SK-N-SH (cell line): ENCODE measurements around the gene AK6. TPM values are rescaled to one million over a fixed set of nuclear protein-coding genes. Genes with fewer than 3 reads are reported as not detected.

Experiments
- CTCF ChIA-PET: fragments of 300-600, 350-600 bp; formaldehyde crosslinking; extraction: SDS; loops from one replicate; lab custom pipeline; 2021; lab: Yijun Ruan, JAX
- POLR2A ChIA-PET: fragments of 350-600 bp; sonication (Branson Sonifier 250); formaldehyde crosslinking; extraction: SDS; loops from one replicate; lab custom pipeline; 2020; ENCODE audit warnings: antibody characterized with exemption, inconsistent platforms; lab: Yijun Ruan, JAX
- DNase-seq: peaks from one replicate; pipeline ENCODE4 v3.0.0; 2012
- H2AFZ ChIP-seq: fragments of 200-600 bp; sonication (generic); 2 replicates; pipeline ENCODE4 v1.8.1; 2016; ENCODE audit warnings: antibody characterized with exemption, mild to moderate bottlenecking, low read depth
- H3F3A ChIP-seq: fragments of 200-600 bp; sonication (generic); replicated peaks from 2 replicates; pipeline ENCODE3; 2016; ENCODE audit warnings: antibody characterized with exemption, mild to moderate bottlenecking; ENCODE audit not compliant: insufficient read depth
- H3K27ac ChIP-seq, 2 experiments: fragments of 200-500 bp in 1 of 2; fragments of 200-600 bp in 1 of 2; sonication (Bioruptor generic) in 1 of 2; sonication (generic), shearing (Covaris generic) in 1 of 2; 2 replicates each; pipeline versions ENCODE4 v1.5.1 to v1.6.1; 2014 to 2016; ENCODE audit warnings: low read depth in 2 of 2, inconsistent platforms in 1 of 2, low read length in 1 of 2, mild to moderate bottlenecking in 1 of 2, mixed read lengths in 1 of 2
- H3K27me3 ChIP-seq: fragments of 200-600 bp; sonication (generic), shearing (Covaris generic); 2 replicates; pipeline ENCODE4 v1.6.1; 2016; ENCODE audit warnings: mixed run types; ENCODE audit not compliant: insufficient read depth
- H3K36me3 ChIP-seq, 2 experiments: fragments of 200-500 bp in 1 of 2; fragments of 200-600 bp in 1 of 2; sonication (Bioruptor generic) in 1 of 2; sonication (generic) in 1 of 2; replicated peaks in 1 of 2; 2 replicates each; pipeline versions ENCODE3 to v1.5.1; 2014 to 2016; ENCODE audit warnings: low read length in 1 of 2, mild to moderate bottlenecking in 1 of 2; ENCODE audit not compliant: insufficient read depth in 2 of 2, control insufficient read depth in 1 of 2
- H3K4me1 ChIP-seq, 2 experiments: fragments of 200-500 bp in 1 of 2; fragments of 200-600 bp in 1 of 2; sonication (Bioruptor generic) in 1 of 2; sonication (generic), shearing (Covaris generic) in 1 of 2; 2 replicates each; pipeline versions ENCODE4 v1.5.1 to v1.6.1; 2014 to 2016; ENCODE audit warnings: low read depth in 1 of 2, low read length in 1 of 2, mixed run types in 1 of 2; ENCODE audit not compliant: insufficient read depth in 2 of 2, control insufficient read depth in 1 of 2
- H3K4me2 ChIP-seq: fragments of 200-600 bp; sonication (generic), shearing (Covaris generic); 2 replicates; pipeline ENCODE4 v1.6.1; 2017; ENCODE audit warnings: mixed run types
- H3K4me3 ChIP-seq, 2 experiments: fragments of 200-500 bp in 1 of 2; fragments of 200-600 bp in 1 of 2; sonication (Bioruptor generic) in 1 of 2; sonication (generic), shearing (Covaris generic) in 1 of 2; 2 replicates each; pipeline versions ENCODE4 v1.5.1 to v1.8.1; 2014 to 2016; ENCODE audit warnings: low read depth in 2 of 2, inconsistent platforms in 1 of 2, low read length in 1 of 2, mild to moderate bottlenecking in 1 of 2, mixed read lengths in 1 of 2, moderate library complexity in 1 of 2
- H3K79me2 ChIP-seq: fragments of 200-600 bp; sonication (generic); 2 replicates; pipeline ENCODE4 v1.8.1; 2017; ENCODE audit warnings: mild to moderate bottlenecking; ENCODE audit not compliant: insufficient read depth
- H3K9ac ChIP-seq: fragments of 200-600 bp; sonication (generic); 2 replicates; pipeline ENCODE4 v1.6.1; 2017; ENCODE audit warnings: mixed run types
- H3K9me2 ChIP-seq: fragments of 200-600 bp; sonication (generic); 2 replicates; pipeline ENCODE4 v1.6.1; 2017; ENCODE audit warnings: mixed run types
- H3K9me3 ChIP-seq: fragments of 200-600 bp; sonication (generic); 2 replicates; pipeline ENCODE4 v1.6.1; 2017; ENCODE audit warnings: mixed run types, mild to moderate bottlenecking, moderate library complexity
- H4K20me1 ChIP-seq: fragments of 200-600 bp; sonication (generic); 2 replicates; pipeline ENCODE4 v1.6.1; 2017; ENCODE audit warnings: mild to moderate bottlenecking, mixed run types; ENCODE audit not compliant: insufficient read depth
- CHD2 ChIP-seq: fragments of 150-350 bp; IDR thresholded peaks from 2 replicates; pipeline ENCODE4 v1.6.1; 2018; ENCODE audit warnings: low read length; ENCODE audit not compliant: partially characterized antibody
- CTCF ChIP-seq: fragments of 200-600 bp; sonication (generic); IDR thresholded peaks from 2 replicates; pipeline ENCODE4 v1.6.1; 2017; ENCODE audit warnings: antibody characterized with exemption, mild to moderate bottlenecking, moderate library complexity
- ELF1 ChIP-seq: IDR thresholded peaks from 2 replicates; pipeline ENCODE4 v1.4.0; 2012
- FOXJ3 ChIP-seq: sonication (generic); formaldehyde crosslinking; IDR thresholded peaks from 2 replicates; pipeline ENCODE4 v1.5.1; 2020; ENCODE audit warnings: mild to moderate bottlenecking, missing genetic modification reagents
- FOXM1 ChIP-seq: IDR thresholded peaks from 2 replicates; pipeline ENCODE4 v1.4.0; 2012; ENCODE audit warnings: low read depth, mild to moderate bottlenecking
- GABPA ChIP-seq: IDR thresholded peaks from 2 replicates; pipeline ENCODE4 v1.4.0; 2012; ENCODE audit warnings: low read depth, mild to moderate bottlenecking
- IRF3 ChIP-seq: fragments of 150-350 bp; IDR thresholded peaks from 2 replicates; pipeline ENCODE4 v1.6.1; 2016; ENCODE audit warnings: mild to moderate bottlenecking, low read depth, low read length
- MAX ChIP-seq: IDR thresholded peaks from 2 replicates; pipeline ENCODE4 v1.4.0; 2012; ENCODE audit warnings: low read depth
- NFIC ChIP-seq: IDR thresholded peaks from 2 replicates; pipeline ENCODE4 v1.4.0; 2012; ENCODE audit warnings: borderline replicate concordance
- NRF1 ChIP-seq: IDR thresholded peaks from 2 replicates; pipeline ENCODE4 v1.6.1; 2012; ENCODE audit warnings: low read depth, mild to moderate bottlenecking, low read length
- POLR2AphosphoS5 ChIP-seq: IDR thresholded peaks from 2 replicates; pipeline ENCODE4 v1.6.1; 2012; ENCODE audit warnings: low read depth, low read length
- RAD21 ChIP-seq: IDR thresholded peaks from 2 replicates; pipeline ENCODE4 v1.6.1; 2012; ENCODE audit warnings: mild to moderate bottlenecking, low read length
- RCOR1 ChIP-seq: fragments of 150-350 bp; IDR thresholded peaks from 2 replicates; pipeline ENCODE4 v1.6.1; 2017; ENCODE audit warnings: antibody characterized with exemption, low read length
- RFX5 ChIP-seq: IDR thresholded peaks from 2 replicates; pipeline ENCODE4 v1.6.1; 2012; ENCODE audit warnings: mild to moderate bottlenecking, improper control_type of control experiment, low read length
- SMC3 ChIP-seq: IDR thresholded peaks from 2 replicates; pipeline ENCODE4 v1.6.1; 2012; ENCODE audit warnings: low read depth, low read length, improper control_type of control experiment
- TCF12 ChIP-seq: IDR thresholded peaks from 2 replicates; pipeline ENCODE4 v1.4.0; 2012
- USF2 ChIP-seq: fragments of 150-350 bp; IDR thresholded peaks from 2 replicates; pipeline ENCODE4 v1.6.1; 2017; ENCODE audit warnings: antibody characterized with exemption, low read length, low read depth, borderline replicate concordance
- WGBS: methylation state at CpG from one replicate; pipeline ENCODE4 v1.1.6; 2017; ENCODE audit warnings: low lambda C conversion rate; 5-methylcytosine and 5-hydroxymethylcytosine counted together
- polyA plus RNA-seq, 3 experiments: library from polyadenylated mRNA; depleted of rRNA; stranded (reverse); fragments of >200 nt; gene quantifications; 2 replicates each; pipeline ENCODE4 v1.2.3, GENCODE V29; 2012
- TF ChIP-seq, protein P1 (sequence below): IDR thresholded peaks from 2 replicates; pipeline ENCODE4 v1.6.1; 2012; ENCODE audit warnings: mild to moderate bottlenecking, low read depth, low read length, moderate library complexity
- TF ChIP-seq, protein P2 (sequence below): IDR thresholded peaks from 2 replicates; pipeline ENCODE4 v1.4.0; 2012; ENCODE audit warnings: low read depth, borderline replicate concordance

The AK6 gene
- polyA plus RNA-seq, 1 of the 3 experiments (the other 2 are of a cell fraction), result 12.9 TPM

DNA sequence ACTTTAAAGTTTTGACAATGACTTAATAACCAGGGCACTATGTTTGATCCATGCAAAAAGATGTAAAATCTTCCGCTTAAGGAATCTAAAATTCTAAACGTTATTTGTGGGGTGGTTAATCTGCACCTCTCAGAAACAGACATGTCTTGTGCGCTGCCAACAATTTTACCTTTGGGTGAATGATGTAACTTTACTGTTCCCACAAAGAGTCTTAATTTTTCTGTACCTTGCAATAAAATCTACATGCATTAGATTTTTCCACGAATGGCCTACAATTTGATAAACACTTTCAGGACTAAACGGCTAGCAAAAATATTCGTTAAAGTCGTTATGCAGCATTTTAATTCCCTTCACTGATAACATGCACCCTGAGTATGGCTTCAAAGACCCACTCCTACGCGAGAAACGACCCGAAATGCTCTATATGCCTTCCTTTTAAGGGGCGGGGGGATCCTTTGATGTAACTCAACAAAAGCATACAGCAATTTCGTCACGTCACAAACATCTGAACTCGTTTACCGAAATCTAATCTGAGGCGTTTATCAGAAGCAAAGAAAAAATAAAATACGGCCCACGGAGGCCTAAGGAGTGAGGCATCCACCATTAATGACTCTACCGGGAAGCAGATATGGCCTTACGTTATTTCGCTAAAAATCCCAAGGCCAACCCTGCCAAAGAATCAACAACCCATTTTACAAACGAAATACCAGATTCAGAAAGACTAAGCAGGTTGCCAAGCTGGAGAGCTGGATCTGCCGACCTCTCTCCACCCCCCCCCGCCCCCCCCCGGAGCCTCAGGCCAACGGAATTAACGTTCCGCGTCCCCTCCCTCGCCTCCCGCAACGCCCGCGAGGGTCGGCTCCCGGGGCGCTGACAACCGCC lies 621 bp downstream of the AK6 start:
- Histone ChIP-seq H3K4me3 (peak overlapping the region; percentile 88 to 90), H3K27ac (peak overlapping the region; percentile 96 to 97), H2AFZ (peak overlapping the region; percentile 85), H3F3A (peaks cover 9% of the 10 kb centered on the region), H3K4me1 (peaks cover 7 to 13% of the 10 kb centered on the region in 2 experiments; a peak in 3 of 4 replicates), H3K27me3 (no peaks in the 10 kb centered on the region), H3K36me3 (peaks cover 26 to 37% of the 10 kb centered on the region in 2 experiments), H3K9ac (peak overlapping the region; percentile 99), H3K9me2 (no peaks in the 10 kb centered on the region), H3K79me2 (peaks cover 92% of the 10 kb centered on the region), H3K4me2 (peak overlapping the region; percentile 84), H4K20me1 (peaks cover 15% of the 10 kb centered on the region; the same call in 1 of the 2 replicates), H3K9me3 (no peaks in the 10 kb centered on the region)
- DNase-seq, result peak; percentile 46
- CTCF ChIA-PET, result no interaction called here
- TF ChIP-seq CHD2, result no peak
- TF ChIP-seq SMC3, result no peak
- no peak for TF ChIP-seq POLR2AphosphoS5
- no peak for TF ChIP-seq FOXJ3 (CRISPR knock-in tag)
- no peak for TF ChIP-seq RCOR1
- TF ChIP-seq USF2, result no peak
- TF ChIP-seq NRF1, result no peak
- TF ChIP-seq, protein P1, sequence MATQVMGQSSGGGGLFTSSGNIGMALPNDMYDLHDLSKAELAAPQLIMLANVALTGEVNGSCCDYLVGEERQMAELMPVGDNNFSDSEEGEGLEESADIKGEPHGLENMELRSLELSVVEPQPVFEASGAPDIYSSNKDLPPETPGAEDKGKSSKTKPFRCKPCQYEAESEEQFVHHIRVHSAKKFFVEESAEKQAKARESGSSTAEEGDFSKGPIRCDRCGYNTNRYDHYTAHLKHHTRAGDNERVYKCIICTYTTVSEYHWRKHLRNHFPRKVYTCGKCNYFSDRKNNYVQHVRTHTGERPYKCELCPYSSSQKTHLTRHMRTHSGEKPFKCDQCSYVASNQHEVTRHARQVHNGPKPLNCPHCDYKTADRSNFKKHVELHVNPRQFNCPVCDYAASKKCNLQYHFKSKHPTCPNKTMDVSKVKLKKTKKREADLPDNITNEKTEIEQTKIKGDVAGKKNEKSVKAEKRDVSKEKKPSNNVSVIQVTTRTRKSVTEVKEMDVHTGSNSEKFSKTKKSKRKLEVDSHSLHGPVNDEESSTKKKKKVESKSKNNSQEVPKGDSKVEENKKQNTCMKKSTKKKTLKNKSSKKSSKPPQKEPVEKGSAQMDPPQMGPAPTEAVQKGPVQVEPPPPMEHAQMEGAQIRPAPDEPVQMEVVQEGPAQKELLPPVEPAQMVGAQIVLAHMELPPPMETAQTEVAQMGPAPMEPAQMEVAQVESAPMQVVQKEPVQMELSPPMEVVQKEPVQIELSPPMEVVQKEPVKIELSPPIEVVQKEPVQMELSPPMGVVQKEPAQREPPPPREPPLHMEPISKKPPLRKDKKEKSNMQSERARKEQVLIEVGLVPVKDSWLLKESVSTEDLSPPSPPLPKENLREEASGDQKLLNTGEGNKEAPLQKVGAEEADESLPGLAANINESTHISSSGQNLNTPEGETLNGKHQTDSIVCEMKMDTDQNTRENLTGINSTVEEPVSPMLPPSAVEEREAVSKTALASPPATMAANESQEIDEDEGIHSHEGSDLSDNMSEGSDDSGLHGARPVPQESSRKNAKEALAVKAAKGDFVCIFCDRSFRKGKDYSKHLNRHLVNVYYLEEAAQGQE, result no peak
- TF ChIP-seq MAX, result no peak
- no peak for TF ChIP-seq ELF1
- no peak for TF ChIP-seq GABPA
- TF ChIP-seq, protein P2, sequence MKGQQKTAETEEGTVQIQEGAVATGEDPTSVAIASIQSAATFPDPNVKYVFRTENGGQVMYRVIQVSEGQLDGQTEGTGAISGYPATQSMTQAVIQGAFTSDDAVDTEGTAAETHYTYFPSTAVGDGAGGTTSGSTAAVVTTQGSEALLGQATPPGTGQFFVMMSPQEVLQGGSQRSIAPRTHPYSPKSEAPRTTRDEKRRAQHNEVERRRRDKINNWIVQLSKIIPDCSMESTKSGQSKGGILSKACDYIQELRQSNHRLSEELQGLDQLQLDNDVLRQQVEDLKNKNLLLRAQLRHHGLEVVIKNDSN, result no peak
- TF ChIP-seq CTCF, result no peak
- no peak for TF ChIP-seq RAD21
- no peak for TF ChIP-seq NFIC
- TF ChIP-seq IRF3, result no peak
- no peak for TF ChIP-seq TCF12
- no peak for TF ChIP-seq FOXM1
- no peak for TF ChIP-seq RFX5
- POLR2A ChIA-PET, result no interaction called here
- 1% methylated on average over 27 of the region's 39 CpGs for WGBS
